A549 (cell line): ENCODE data around the gene MIB2. TPM values are rescaled to one million over a fixed set of nuclear protein-coding genes. Genes with fewer than 3 reads are reported as not detected.
"Not testable (repeated sequence)": the region's sequence is repeated elsewhere in the genome, so short reads cannot be mapped to it uniquely, and the experiment has no call there.

Experiments used
- ATAC-seq, 2 experiments: fragments of 200-7000 bp in 1 of 2; fragments of >200 bp in 1 of 2; cut with Nextera tagmentation in 1 of 2; cut with Tn5 transposase in 1 of 2; 3 replicates each; pipeline versions ENCODE4 v1.8.0 to v1.9.1; 2018 to 2020; ENCODE audit warnings: mild to moderate bottlenecking in 1 of 2, moderate library complexity in 1 of 2
- CTCF ChIA-PET: fragments of 300-600 bp; sonication (Branson Sonifier 250); formaldehyde crosslinking; extraction: SDS; loops from one replicate; lab custom pipeline; 2021; ENCODE audit warnings: antibody characterized with exemption, inconsistent platforms; lab: Yijun Ruan, JAX
- POLR2A ChIA-PET: fragments of 350-600 bp; formaldehyde crosslinking; extraction: SDS; loops from one replicate; lab custom pipeline; 2021; ENCODE audit warnings: antibody characterized with exemption, inconsistent platforms; lab: Yijun Ruan, JAX
- DNase-seq, 2 experiments: peaks; one replicate each; pipeline versions ENCODE4 v3.0.0 to v3.0.0-alpha.2; 2011 to 2016; ENCODE audit warnings: low read depth in 1 of 2, low spot score in 1 of 2
- FAIRE-seq: peaks from 2 replicates; lab custom pipeline; 2011; peaks lifted over from hg19 to GRCh38; lab: Jason Lieb, UNC
- H3K27ac ChIP-seq, 2 experiments: fragments of >200 bp; sonication (Bioruptor Twin); formaldehyde crosslinking; 3 replicates each; pipeline ENCODE4 v1.5.1; 2016 to 2017
- H3K4me1 ChIP-seq: fragments of >200 bp; sonication (Bioruptor Twin); formaldehyde crosslinking; 3 replicates; pipeline ENCODE4 v1.6.1; 2016
- H3K4me2 ChIP-seq: fragments of >200 bp; sonication (Bioruptor Twin); formaldehyde crosslinking; 3 replicates; pipeline ENCODE4 v1.6.1; 2016
- H3K4me3 ChIP-seq: fragments of >200 bp; sonication (Bioruptor Twin); formaldehyde crosslinking; 3 replicates; pipeline ENCODE4 v1.5.1; 2016
- H3K9me3 ChIP-seq: fragments of >200 bp; sonication (Bioruptor Twin); formaldehyde crosslinking; 3 replicates; pipeline ENCODE4 v1.6.1; 2016
- CBX8 ChIP-seq: fragments of 200-600 bp; sonication (generic); IDR thresholded peaks from 2 replicates; pipeline ENCODE4 v1.6.1; 2016
- CEBPB ChIP-seq, 2 experiments: fragments of >200 bp in 1 of 2; sonication (Bioruptor Twin) in 1 of 2; formaldehyde crosslinking in 1 of 2; IDR thresholded peaks; 2 replicates each; pipeline ENCODE4 v1.6.1; 2012 to 2016
- CHD2 ChIP-seq: fragments of 150-350 bp; IDR thresholded peaks from 2 replicates; pipeline ENCODE4 v1.6.1; 2014; ENCODE audit warnings: low read length; ENCODE audit not compliant: partially characterized antibody
- CTCF ChIP-seq: fragments of >200 bp; sonication (Bioruptor Twin); formaldehyde crosslinking; IDR thresholded peaks from 3 replicates; pipeline ENCODE4 v1.5.1; 2016
- ESRRA ChIP-seq: fragments of 150-350 bp; IDR thresholded peaks from 2 replicates; pipeline ENCODE4 v1.6.1; 2014; ENCODE audit warnings: mild to moderate bottlenecking, low read length, borderline replicate concordance
- HDAC2 ChIP-seq: fragments of 200-600 bp; sonication (generic); IDR thresholded peaks from 2 replicates; pipeline ENCODE4 v1.6.1; 2016
- HES2 ChIP-seq: fragments of >200 bp; sonication (Bioruptor Twin); formaldehyde crosslinking; IDR thresholded peaks from 2 replicates; pipeline ENCODE4 v1.6.1; 2016
- MAFK ChIP-seq: fragments of 450-650 bp; IDR thresholded peaks from 2 replicates; pipeline ENCODE4 v1.6.1; 2014; ENCODE audit not compliant: partially characterized antibody
- NFE2L2 ChIP-seq: fragments of 150-350 bp; conservative IDR thresholded peaks from 2 replicates; pipeline ENCODE4 v1.6.1; 2014; ENCODE audit warnings: low read length
- NPAS2 ChIP-seq: fragments of 250-450 bp; sonication (Bioruptor Pico); IDR thresholded peaks from 2 replicates; pipeline ENCODE4 v1.8.0; 2022; ENCODE audit warnings: mild to moderate bottlenecking, moderate library complexity, borderline replicate concordance
- RAD21 ChIP-seq, 2 experiments: fragments of >200 bp in 1 of 2; sonication (Bioruptor Twin) in 1 of 2; formaldehyde crosslinking in 1 of 2; IDR thresholded peaks in 1 of 2; conservative IDR thresholded peaks in 1 of 2; 2 replicates in 1 of 2; 3 replicates in 1 of 2; pipeline ENCODE4 v1.6.1; 2012 to 2018; ENCODE audit warnings: inconsistent platforms in 1 of 2
- RCOR1 ChIP-seq: fragments of 150-350 bp; IDR thresholded peaks from 2 replicates; pipeline ENCODE4 v1.6.1; 2014; ENCODE audit warnings: antibody characterized with exemption, low read length, low read depth
- RFX5 ChIP-seq: fragments of 450-650 bp; IDR thresholded peaks from 2 replicates; pipeline ENCODE4 v1.7.1; 2014; ENCODE audit warnings: antibody characterized with exemption, mild to moderate bottlenecking, moderate library complexity
- TFCP2L1 ChIP-seq: fragments of 250-450 bp; sonication (Bioruptor Pico); IDR thresholded peaks from 2 replicates; pipeline ENCODE4 v1.5.0; 2021; ENCODE audit warnings: mild to moderate bottlenecking
- TP53 ChIP-seq: fragments of 250-450 bp; sonication (Bioruptor Pico); IDR thresholded peaks from 2 replicates; pipeline ENCODE4 v1.5.0; 2021; ENCODE audit warnings: mild to moderate bottlenecking, moderate library complexity
- ZSCAN20 ChIP-seq: fragments of 250-450 bp; sonication (Bioruptor Pico); IDR thresholded peaks from 2 replicates; pipeline ENCODE4 v1.8.0; 2022; ENCODE audit warnings: mild to moderate bottlenecking, moderate library complexity
- WGBS: methylation state at CpG from one replicate; pipeline ENCODE4 v1.1.6; 2017; ENCODE audit errors: missing lambda C conversion rate; 5-methylcytosine and 5-hydroxymethylcytosine counted together
- polyA plus RNA-seq, 4 experiments: library from polyadenylated mRNA; depleted of rRNA in 3 of 4; stranded (reverse); fragments of >200 nt; fragmentation: RNase III in 1 of 4; extraction: RNeasy Plus Mini Kit Qiagen cat#74134 plus additional on column Dnase treatment in 1 of 4; gene quantifications; 2 replicates in 3 of 4; 3 replicates in 1 of 4; pipeline ENCODE4 v1.2.3, GENCODE V29; 2011 to 2017
- TF ChIP-seq, protein P1 (sequence below): IDR thresholded peaks from 2 replicates; pipeline ENCODE4 v1.6.1; 2012
- TF ChIP-seq, protein P2 (sequence below): fragments of 250-450 bp; sonication (Bioruptor Pico); IDR thresholded peaks from 2 replicates; pipeline ENCODE4 v1.5.0; 2020; ENCODE audit warnings: low read depth, mild to moderate bottlenecking, moderate library complexity
- TF ChIP-seq, protein P3 (sequence below): fragments of >200 bp; sonication (Bioruptor Twin); formaldehyde crosslinking; IDR thresholded peaks from 3 replicates; pipeline ENCODE4 v1.6.1; 2016
- TF ChIP-seq, protein P4 (sequence below): IDR thresholded peaks from 2 replicates; pipeline ENCODE4 v1.6.1; 2012; ENCODE audit warnings: low read depth, borderline replicate concordance

The MIB2 gene
- polyA plus RNA-seq, 2 of the 4 experiments (the other 2 are of a cell fraction), result 5.1 to 20.0 TPM

DNA sequence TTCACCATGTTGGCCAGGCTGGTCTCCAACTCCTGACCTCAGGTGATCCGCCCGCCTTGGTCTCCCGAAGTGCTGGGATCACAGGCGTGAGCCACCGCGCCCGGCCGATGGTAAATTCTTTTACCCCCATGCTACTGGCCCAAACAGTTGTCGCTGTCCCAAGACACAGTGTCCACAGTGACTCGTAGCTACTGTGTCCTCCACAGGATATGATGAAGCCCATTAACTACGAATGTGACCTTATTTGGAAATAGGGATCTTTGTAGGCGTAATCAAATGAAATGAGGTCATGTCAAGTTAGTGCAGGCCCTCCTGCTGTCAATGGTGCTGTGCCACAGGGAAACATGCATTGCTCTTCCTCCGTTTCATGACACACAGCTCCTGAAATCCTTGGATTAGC is 23.8 kb upstream of the MIB2 start (continued):
- TF ChIP-seq, protein P1, sequence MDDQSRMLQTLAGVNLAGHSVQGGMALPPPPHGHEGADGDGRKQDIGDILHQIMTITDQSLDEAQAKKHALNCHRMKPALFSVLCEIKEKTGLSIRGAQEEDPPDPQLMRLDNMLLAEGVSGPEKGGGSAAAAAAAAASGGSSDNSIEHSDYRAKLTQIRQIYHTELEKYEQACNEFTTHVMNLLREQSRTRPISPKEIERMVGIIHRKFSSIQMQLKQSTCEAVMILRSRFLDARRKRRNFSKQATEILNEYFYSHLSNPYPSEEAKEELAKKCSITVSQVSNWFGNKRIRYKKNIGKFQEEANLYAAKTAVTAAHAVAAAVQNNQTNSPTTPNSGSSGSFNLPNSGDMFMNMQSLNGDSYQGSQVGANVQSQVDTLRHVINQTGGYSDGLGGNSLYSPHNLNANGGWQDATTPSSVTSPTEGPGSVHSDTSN, result no peak
- TF ChIP-seq TFCP2L1 (CRISPR knock-in tag) (no peak), ZSCAN20 (CRISPR knock-in tag) (no peak), CEBPB (IDR thresholded peaks at IDR 0.05) (no peak), TP53 (CRISPR knock-in tag) (no peak), CBX8 (no peak)
- TF ChIP-seq, protein P2, sequence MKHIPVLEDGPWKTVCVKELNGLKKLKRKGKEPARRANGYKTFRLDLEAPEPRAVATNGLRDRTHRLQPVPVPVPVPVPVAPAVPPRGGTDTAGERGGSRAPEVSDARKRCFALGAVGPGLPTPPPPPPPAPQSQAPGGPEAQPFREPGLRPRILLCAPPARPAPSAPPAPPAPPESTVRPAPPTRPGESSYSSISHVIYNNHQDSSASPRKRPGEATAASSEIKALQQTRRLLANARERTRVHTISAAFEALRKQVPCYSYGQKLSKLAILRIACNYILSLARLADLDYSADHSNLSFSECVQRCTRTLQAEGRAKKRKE, result no peak

- TF ChIP-seq RFX5, result no peak
- TF ChIP-seq RAD21 (conservative IDR thresholded peaks at IDR 0.05 in 1 of 2, IDR thresholded peaks at IDR 0.05 in 1 of 2), result no peak
- TF ChIP-seq CTCF, result no peak
- TF ChIP-seq MAFK, result no peak
- CTCF ChIA-PET, result no interaction called here
- H3K4me3 ChIP-seq, result no peak overlapping the region
Measured at GRCh38 chr1:1593834-1594601, 21.3 kb upstream of the MIB2 start.

GRCh38 chr1:1594602-1595260 is 20.6 kb upstream of the MIB2 start:
- FAIRE-seq (no peak), DNase-seq (no peak), ATAC-seq (peak; percentile 29 to 32)
- no peak overlapping the region for H3K27ac ChIP-seq
- CTCF ChIA-PET, result no interaction called here
- POLR2A ChIA-PET, result no interaction called here
- peaks cover 11% of the 10 kb centered on the region for H3K4me1 ChIP-seq
- WGBS, result 76% methylated on average over 7 of the region's 10 CpGs
- no peak overlapping the region for H3K4me2 ChIP-seq
- H3K4me3 ChIP-seq, result no peak overlapping the region
- TF ChIP-seq NPAS2 (CRISPR knock-in tag) (no peak), ESRRA (no peak), CHD2 (no peak), NFE2L2 (no peak), CBX8 (no peak), MAFK (no peak), RCOR1 (no peak), HDAC2 (no peak), HES2 (no peak)
- TF ChIP-seq, protein P3, sequence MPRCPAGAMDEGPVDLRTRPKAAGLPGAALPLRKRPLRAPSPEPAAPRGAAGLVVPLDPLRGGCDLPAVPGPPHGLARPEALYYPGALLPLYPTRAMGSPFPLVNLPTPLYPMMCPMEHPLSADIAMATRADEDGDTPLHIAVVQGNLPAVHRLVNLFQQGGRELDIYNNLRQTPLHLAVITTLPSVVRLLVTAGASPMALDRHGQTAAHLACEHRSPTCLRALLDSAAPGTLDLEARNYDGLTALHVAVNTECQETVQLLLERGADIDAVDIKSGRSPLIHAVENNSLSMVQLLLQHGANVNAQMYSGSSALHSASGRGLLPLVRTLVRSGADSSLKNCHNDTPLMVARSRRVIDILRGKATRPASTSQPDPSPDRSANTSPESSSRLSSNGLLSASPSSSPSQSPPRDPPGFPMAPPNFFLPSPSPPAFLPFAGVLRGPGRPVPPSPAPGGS, result no peak
- TF ChIP-seq, protein P4, sequence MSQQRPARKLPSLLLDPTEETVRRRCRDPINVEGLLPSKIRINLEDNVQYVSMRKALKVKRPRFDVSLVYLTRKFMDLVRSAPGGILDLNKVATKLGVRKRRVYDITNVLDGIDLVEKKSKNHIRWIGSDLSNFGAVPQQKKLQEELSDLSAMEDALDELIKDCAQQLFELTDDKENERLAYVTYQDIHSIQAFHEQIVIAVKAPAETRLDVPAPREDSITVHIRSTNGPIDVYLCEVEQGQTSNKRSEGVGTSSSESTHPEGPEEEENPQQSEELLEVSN, result no peak
- TF ChIP-seq, all 56 proteins: peak for 0
- H3K9me3 ChIP-seq, result no peaks in the 10 kb centered on the region

More at GRCh38 chr1:1593834-1594601, 21.3 kb upstream of the MIB2 start:
- FAIRE-seq, result no peak
- H3K4me2 ChIP-seq, result no peak overlapping the region
- DNase-seq, result no peak
- no peaks in the 10 kb centered on the region for H3K9me3 ChIP-seq
- peaks cover 11% of the 10 kb centered on the region for H3K4me1 ChIP-seq
- 82% methylated on average over 12 of the region's 24 CpGs for WGBS
- POLR2A ChIA-PET, result no interaction called here
- no peak overlapping the region for H3K27ac ChIP-seq
- ATAC-seq, result peak; percentile 9 to 27; a peak in 1 of 6 replicates

DNA sequence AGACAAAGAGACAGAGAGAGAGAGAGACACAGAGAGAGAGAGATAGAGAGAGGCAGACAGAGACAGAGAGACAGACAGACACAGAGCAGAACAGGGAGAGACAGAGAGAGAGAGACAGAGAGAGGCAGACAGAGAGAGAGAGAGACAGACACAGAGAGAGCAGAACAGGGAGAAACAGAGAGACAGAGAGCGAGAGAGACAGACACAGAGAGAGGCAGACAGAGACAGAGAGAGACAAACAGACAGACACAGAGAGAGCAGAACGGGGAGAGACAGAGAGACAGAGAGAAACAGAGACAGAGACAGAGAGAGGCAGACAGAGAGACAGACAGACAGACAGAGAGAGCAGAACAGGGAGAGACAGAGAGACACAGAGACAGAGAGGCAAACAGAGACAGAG is 20.0 kb upstream of the MIB2 start:
- H3K4me2 ChIP-seq, CTCF ChIA-PET, H3K9me3 ChIP-seq, POLR2A ChIA-PET, H3K4me3 ChIP-seq, H3K27ac ChIP-seq, DNase-seq, FAIRE-seq, ATAC-seq: not testable (repeated sequence)
- H3K4me1 ChIP-seq, result peaks cover 11% of the 10 kb centered on the region
- 39% methylated on average over 2 of the region's 2 CpGs for WGBS
